HG03442 (cell line): Measurements from ENCODE around the gene SH2D6.
"Not testable (repeated sequence)": the region's sequence is repeated elsewhere in the genome, so short reads cannot be mapped to it uniquely, and the experiment has no call there.

ENCODE experiments used
- ATAC-seq: cut with Tn5 transposase; IDR thresholded peaks from one replicate; pipeline ENCODE4 v1.9.1; 2021; ENCODE audit warnings: mild to moderate bottlenecking, moderate library complexity; ENCODE audit not compliant: unreplicated experiment

SH2D6 gene

GRCh38 chr2:85468096-85468703 is 49.7 kb downstream of the SH2D6 start:
- ATAC-seq = no peak

GRCh38 chr2:85468704-85469349 is 50.3 kb downstream of the SH2D6 start:
- no peak for ATAC-seq

GRCh38 chr2:85470850-85471800 is 52.6 kb downstream of the SH2D6 start:
- ATAC-seq = no peak

- ATAC-seq = no peak
These were observed 53.7 kb downstream of the SH2D6 start for GRCh38 chr2:85472261-85472660.

GRCh38 chr2:85475799-85476490 is 57.4 kb downstream of the SH2D6 start:
- no peak for ATAC-seq

GRCh38 chr2:85476624-85477023 is 58.1 kb downstream of the SH2D6 start:
- no peak for ATAC-seq

GRCh38 chr2:85477884-85478283 is 59.4 kb downstream of the SH2D6 start:
- ATAC-seq = no peak

GRCh38 chr2:85481818-85482777 is 63.6 kb downstream of the SH2D6 start:
- ATAC-seq = no peak

GRCh38 chr2:85484615-85485014 is 66.1 kb downstream of the SH2D6 start:
- not testable (repeated sequence) for ATAC-seq

GRCh38 chr2:85485815-85486214 is 67.3 kb downstream of the SH2D6 start:
- ATAC-seq = no peak
